K562 (cell line): ENCODE results near the gene KCNA2.

ENCODE experiments used
- TAF1 ChIP-seq: IDR thresholded peaks from 2 replicates; pipeline ENCODE4 v1.6.1; 2011; ENCODE audit warnings: mild to moderate bottlenecking, low read length, moderate library complexity; ENCODE audit not compliant: insufficient read depth, control insufficient read depth, severe bottlenecking; ENCODE audit errors: extremely low read depth
- XRCC4 ChIP-seq: IDR thresholded peaks from one replicate; pipeline ENCODE4 v1.6.1; 2011; ENCODE audit not compliant: insufficient read depth, insufficient read length; ENCODE audit errors: extremely low read depth
- TF ChIP-seq, protein P1 (sequence below), 2 experiments: fragments of 450-650 bp; formaldehyde crosslinking in 1 of 2; IDR thresholded peaks; 2 replicates each; pipeline versions ENCODE4 v1.4.0 to v1.6.1; 2014 to 2020; ENCODE audit warnings: mild to moderate bottlenecking in 2 of 2, borderline replicate concordance in 1 of 2, low read depth in 1 of 2
- TF ChIP-seq, protein P2 (sequence below), 3 experiments: IDR thresholded peaks in 2 of 3; conservative IDR thresholded peaks in 1 of 3; 2 replicates each; pipeline ENCODE4 v1.5.1; 2011 to 2012; ENCODE audit warnings: low read length in 3 of 3, mild to moderate bottlenecking in 3 of 3, control low read depth in 2 of 3, improper control_type of control experiment in 1 of 3, inconsistent platforms in 1 of 3, low read depth in 1 of 3, mixed read lengths in 1 of 3, moderate library complexity in 1 of 3; ENCODE audit not compliant: insufficient read depth in 2 of 3

- TF ChIP-seq TAF1 (no peak), XRCC4 (no peak)
- TF ChIP-seq, protein P1, sequence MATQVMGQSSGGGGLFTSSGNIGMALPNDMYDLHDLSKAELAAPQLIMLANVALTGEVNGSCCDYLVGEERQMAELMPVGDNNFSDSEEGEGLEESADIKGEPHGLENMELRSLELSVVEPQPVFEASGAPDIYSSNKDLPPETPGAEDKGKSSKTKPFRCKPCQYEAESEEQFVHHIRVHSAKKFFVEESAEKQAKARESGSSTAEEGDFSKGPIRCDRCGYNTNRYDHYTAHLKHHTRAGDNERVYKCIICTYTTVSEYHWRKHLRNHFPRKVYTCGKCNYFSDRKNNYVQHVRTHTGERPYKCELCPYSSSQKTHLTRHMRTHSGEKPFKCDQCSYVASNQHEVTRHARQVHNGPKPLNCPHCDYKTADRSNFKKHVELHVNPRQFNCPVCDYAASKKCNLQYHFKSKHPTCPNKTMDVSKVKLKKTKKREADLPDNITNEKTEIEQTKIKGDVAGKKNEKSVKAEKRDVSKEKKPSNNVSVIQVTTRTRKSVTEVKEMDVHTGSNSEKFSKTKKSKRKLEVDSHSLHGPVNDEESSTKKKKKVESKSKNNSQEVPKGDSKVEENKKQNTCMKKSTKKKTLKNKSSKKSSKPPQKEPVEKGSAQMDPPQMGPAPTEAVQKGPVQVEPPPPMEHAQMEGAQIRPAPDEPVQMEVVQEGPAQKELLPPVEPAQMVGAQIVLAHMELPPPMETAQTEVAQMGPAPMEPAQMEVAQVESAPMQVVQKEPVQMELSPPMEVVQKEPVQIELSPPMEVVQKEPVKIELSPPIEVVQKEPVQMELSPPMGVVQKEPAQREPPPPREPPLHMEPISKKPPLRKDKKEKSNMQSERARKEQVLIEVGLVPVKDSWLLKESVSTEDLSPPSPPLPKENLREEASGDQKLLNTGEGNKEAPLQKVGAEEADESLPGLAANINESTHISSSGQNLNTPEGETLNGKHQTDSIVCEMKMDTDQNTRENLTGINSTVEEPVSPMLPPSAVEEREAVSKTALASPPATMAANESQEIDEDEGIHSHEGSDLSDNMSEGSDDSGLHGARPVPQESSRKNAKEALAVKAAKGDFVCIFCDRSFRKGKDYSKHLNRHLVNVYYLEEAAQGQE (IDR thresholded peaks at IDR 0.05; ENCODE audit: borderline replicate concordance) = no peak
- TF ChIP-seq, protein P1 (CRISPR knock-in tag; IDR thresholded peaks at IDR 0.05; ENCODE audit: low read depth) = no peak
- TF ChIP-seq, protein P2, sequence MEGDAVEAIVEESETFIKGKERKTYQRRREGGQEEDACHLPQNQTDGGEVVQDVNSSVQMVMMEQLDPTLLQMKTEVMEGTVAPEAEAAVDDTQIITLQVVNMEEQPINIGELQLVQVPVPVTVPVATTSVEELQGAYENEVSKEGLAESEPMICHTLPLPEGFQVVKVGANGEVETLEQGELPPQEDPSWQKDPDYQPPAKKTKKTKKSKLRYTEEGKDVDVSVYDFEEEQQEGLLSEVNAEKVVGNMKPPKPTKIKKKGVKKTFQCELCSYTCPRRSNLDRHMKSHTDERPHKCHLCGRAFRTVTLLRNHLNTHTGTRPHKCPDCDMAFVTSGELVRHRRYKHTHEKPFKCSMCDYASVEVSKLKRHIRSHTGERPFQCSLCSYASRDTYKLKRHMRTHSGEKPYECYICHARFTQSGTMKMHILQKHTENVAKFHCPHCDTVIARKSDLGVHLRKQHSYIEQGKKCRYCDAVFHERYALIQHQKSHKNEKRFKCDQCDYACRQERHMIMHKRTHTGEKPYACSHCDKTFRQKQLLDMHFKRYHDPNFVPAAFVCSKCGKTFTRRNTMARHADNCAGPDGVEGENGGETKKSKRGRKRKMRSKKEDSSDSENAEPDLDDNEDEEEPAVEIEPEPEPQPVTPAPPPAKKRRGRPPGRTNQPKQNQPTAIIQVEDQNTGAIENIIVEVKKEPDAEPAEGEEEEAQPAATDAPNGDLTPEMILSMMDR (IDR thresholded peaks at IDR 0.05 in 2 of 3, conservative IDR thresholded peaks at IDR 0.05 in 1 of 3; ENCODE audit: insufficient read depth in 2 of 3, low read depth in 1 of 3, low read length in 3 of 3) = no peak
Observed at GRCh38 chr1:110633646-110634030, 27.5 kb upstream of the KCNA2 start.
